Natural killer cell (primary cell): ENCODE data around the gene MED27. TPM values are rescaled to one million over a fixed set of nuclear protein-coding genes. Genes with fewer than 3 reads are reported as not detected.
A peak's percentile ranks its signal among the peaks of the same experiment; 100 is the strongest.

Experiments
- ATAC-seq, 3 donors: fragments of 150-1000 bp in 2 of 3; fragments of 200-7000 bp in 1 of 3; cut with Tn5 transposase; 1 replicate in 1 of 3; 2 replicates in 2 of 3; pipeline ENCODE4 v1.10.0; 2021; ENCODE audit warnings: mild to moderate bottlenecking in 2 of 3, moderate library complexity in 2 of 3
- DNase-seq, 2 donors: peaks; one replicate each; pipeline versions ENCODE4 v3.0.0 to v3.0.0-alpha.2; 2013 to 2021; ENCODE audit warnings: mixed read lengths in 1 of 2
- H3K27ac ChIP-seq: one replicate; pipeline ENCODE4 v1.5.1; 2013; ENCODE audit warnings: mild to moderate bottlenecking, low read length
- H3K27me3 ChIP-seq: one replicate; pipeline ENCODE4 v1.6.1; 2013; ENCODE audit warnings: low read length; ENCODE audit not compliant: control insufficient read depth, insufficient read depth
- H3K36me3 ChIP-seq: one replicate; pipeline ENCODE4 v1.6.1; 2013; ENCODE audit warnings: low read length; ENCODE audit not compliant: control insufficient read depth, insufficient read depth
- H3K4me1 ChIP-seq: one replicate; pipeline ENCODE4 v1.6.1; 2013; ENCODE audit warnings: low read length; ENCODE audit not compliant: control insufficient read depth, insufficient read depth
- H3K4me3 ChIP-seq: one replicate; pipeline ENCODE4 v1.5.1; 2013; ENCODE audit warnings: low read length
- H3K9me3 ChIP-seq: one replicate; pipeline ENCODE4 v1.6.1; 2013; ENCODE audit warnings: low read length; ENCODE audit not compliant: control insufficient read depth, insufficient read depth
- H3K27ac Mint-ChIP-seq, 2 donors: one replicate each; pipeline ENCODE4 v1.8.0; 2022; ENCODE audit warnings: mild to moderate bottlenecking in 2 of 2, mixed read lengths in 2 of 2, moderate library complexity in 1 of 2
- H3K27me3 Mint-ChIP-seq, 2 donors: one replicate each; pipeline ENCODE4 v1.8.0; 2022; ENCODE audit warnings: low read depth in 2 of 2, mixed read lengths in 2 of 2
- H3K36me3 Mint-ChIP-seq: one replicate; pipeline ENCODE4 v1.8.0; 2022; ENCODE audit warnings: mixed read lengths
- H3K4me1 Mint-ChIP-seq, 2 donors: one replicate each; pipeline ENCODE4 v1.8.0; 2022; ENCODE audit warnings: mixed read lengths in 2 of 2
- H3K4me3 Mint-ChIP-seq: one replicate; pipeline ENCODE4 v1.8.0; 2022; ENCODE audit warnings: mild to moderate bottlenecking, moderate library complexity, mixed read lengths
- H3K9me3 Mint-ChIP-seq, 2 donors: one replicate each; pipeline ENCODE4 v1.8.0; 2022; ENCODE audit warnings: mixed read lengths in 2 of 2
- WGBS: methylation state at CpG from one replicate; pipeline ENCODE4 v1.1.7; 2013; ENCODE audit warnings: missing lambda C conversion rate; ENCODE audit not compliant: insufficient coverage; 5-methylcytosine and 5-hydroxymethylcytosine counted together
- intact Hi-C: fragments of 100-400 bp; cut with micrococcal nuclease; formaldehyde crosslinking; loops from one replicate; pipeline ENCODE4 v1.14.2; 2022
- total RNA-seq, 4 donors: library from RNA; stranded (reverse); fragments of 120-200 nt in 1 of 4; gene quantifications; one replicate each; pipeline versions ENCODE4 v1.2.3 to v1.2.4, GENCODE V29; 2013 to 2022
- TF ChIP-seq, protein P1 (sequence below): fragments of 200-600 bp; IDR thresholded peaks from one replicate; pipeline ENCODE4 v1.8.0; 2022; ENCODE audit warnings: antibody characterized with exemption

Gene MED27
- total RNA-seq, 3 donors from 2014 or later (not counting 1 experiment from before 2014, with no cell fraction given): 24.4 to 27.3 (median 26.9) TPM

DNA sequence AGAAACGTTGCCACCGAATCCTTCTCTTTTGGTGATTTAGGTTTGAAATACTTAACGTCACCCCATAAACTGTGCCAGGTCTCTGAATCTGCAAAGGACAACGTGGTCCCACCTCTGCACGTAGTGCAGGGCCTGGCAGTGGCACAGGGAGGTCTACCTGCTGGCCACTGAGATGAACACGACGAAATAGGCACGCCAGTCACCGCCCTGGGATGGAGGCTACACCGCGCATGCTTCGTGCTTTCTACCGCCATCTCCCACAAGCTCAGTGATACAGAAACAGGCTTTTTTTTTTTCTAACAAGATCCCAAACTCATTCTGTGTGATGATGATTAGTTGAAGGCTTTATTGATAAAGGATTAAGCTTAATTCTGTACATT lies 199.8 kb downstream of the MED27 start:
- H3K27ac ChIP-seq: no peak overlapping the region
- no peaks in the 10 kb centered on the region for H3K9me3 Mint-ChIP-seq
- WGBS: 94% methylated on average over 13 of the region's 13 CpGs
- no peaks in the 10 kb centered on the region for H3K36me3 ChIP-seq
- no peaks in the 10 kb centered on the region for H3K36me3 Mint-ChIP-seq
- H3K9me3 ChIP-seq: no peaks in the 10 kb centered on the region
- DNase-seq: no peak
- H3K4me1 Mint-ChIP-seq: peaks cover 16 to 21% of the 10 kb centered on the region in 2 donors
- no peaks in the 10 kb centered on the region for H3K27me3 Mint-ChIP-seq
- peaks cover 9% of the 10 kb centered on the region for H3K4me1 ChIP-seq
- no peak overlapping the region for H3K4me3 ChIP-seq
- H3K27me3 ChIP-seq: no peaks in the 10 kb centered on the region
- TF ChIP-seq, protein P1, sequence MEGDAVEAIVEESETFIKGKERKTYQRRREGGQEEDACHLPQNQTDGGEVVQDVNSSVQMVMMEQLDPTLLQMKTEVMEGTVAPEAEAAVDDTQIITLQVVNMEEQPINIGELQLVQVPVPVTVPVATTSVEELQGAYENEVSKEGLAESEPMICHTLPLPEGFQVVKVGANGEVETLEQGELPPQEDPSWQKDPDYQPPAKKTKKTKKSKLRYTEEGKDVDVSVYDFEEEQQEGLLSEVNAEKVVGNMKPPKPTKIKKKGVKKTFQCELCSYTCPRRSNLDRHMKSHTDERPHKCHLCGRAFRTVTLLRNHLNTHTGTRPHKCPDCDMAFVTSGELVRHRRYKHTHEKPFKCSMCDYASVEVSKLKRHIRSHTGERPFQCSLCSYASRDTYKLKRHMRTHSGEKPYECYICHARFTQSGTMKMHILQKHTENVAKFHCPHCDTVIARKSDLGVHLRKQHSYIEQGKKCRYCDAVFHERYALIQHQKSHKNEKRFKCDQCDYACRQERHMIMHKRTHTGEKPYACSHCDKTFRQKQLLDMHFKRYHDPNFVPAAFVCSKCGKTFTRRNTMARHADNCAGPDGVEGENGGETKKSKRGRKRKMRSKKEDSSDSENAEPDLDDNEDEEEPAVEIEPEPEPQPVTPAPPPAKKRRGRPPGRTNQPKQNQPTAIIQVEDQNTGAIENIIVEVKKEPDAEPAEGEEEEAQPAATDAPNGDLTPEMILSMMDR: no peak
- H3K27ac Mint-ChIP-seq: no peak overlapping the region
- H3K4me3 Mint-ChIP-seq: no peak overlapping the region
- no peak for ATAC-seq
- intact Hi-C loops: no loop called here

GRCh38 chr9:131879181-131879910 lies 200.3 kb downstream of the MED27 start:
- ATAC-seq (no peak), DNase-seq (no peak)
- Mint-ChIP-seq H3K9me3 (no peaks in the 10 kb centered on the region), H3K27me3 (no peaks in the 10 kb centered on the region), H3K36me3 (no peaks in the 10 kb centered on the region), H3K27ac (no peak overlapping the region), H3K4me3 (no peak overlapping the region), H3K4me1 (peaks cover 16 to 21% of the 10 kb centered on the region in 2 donors)
- Histone ChIP-seq H3K4me1 (peaks cover 9% of the 10 kb centered on the region), H3K36me3 (no peaks in the 10 kb centered on the region), H3K27ac (no peak overlapping the region), H3K27me3 (no peaks in the 10 kb centered on the region), H3K4me3 (no peak overlapping the region), H3K9me3 (no peaks in the 10 kb centered on the region)
- intact Hi-C loops: no loop called here
- WGBS: 47% methylated on average over 9 of the region's 11 CpGs
- TF ChIP-seq, protein P1: no peak

GRCh38 chr9:131876486-131876885 lies 203.2 kb downstream of the MED27 start:
- no peaks in the 10 kb centered on the region for H3K36me3 Mint-ChIP-seq
- no peaks in the 10 kb centered on the region for H3K9me3 Mint-ChIP-seq
- Histone ChIP-seq H3K36me3 (no peaks in the 10 kb centered on the region), H3K4me1 (peaks cover 9% of the 10 kb centered on the region), H3K27me3 (no peaks in the 10 kb centered on the region), H3K4me3 (no peak overlapping the region), H3K27ac (no peak overlapping the region), H3K9me3 (no peaks in the 10 kb centered on the region)
- no peaks in the 10 kb centered on the region for H3K27me3 Mint-ChIP-seq
- no peak overlapping the region for H3K4me3 Mint-ChIP-seq
- DNase-seq: no peak
- TF ChIP-seq, protein P1: no peak
- intact Hi-C loops: no loop called here
- 96% methylated on average over 16 of the region's 16 CpGs for WGBS
- ATAC-seq: no peak
- H3K27ac Mint-ChIP-seq: peak overlapping the region in 1 of 2 donors; percentile 38
- peaks cover 16 to 17% of the 10 kb centered on the region in 2 donors for H3K4me1 Mint-ChIP-seq
